HG02623 (cell line): ENCODE results near the gene CMC4.

Source experiments
- ATAC-seq: cut with Tn5 transposase; IDR thresholded peaks from one replicate; pipeline ENCODE4 v1.9.1; 2021; ENCODE audit warnings: moderate library complexity; ENCODE audit not compliant: unreplicated experiment

CMC4 gene

GRCh38 chrX:155054255-155054654, 16.7 kb downstream of the CMC4 start:
- no peak for ATAC-seq

GRCh38 chrX:155053656-155054055, 17.3 kb downstream of the CMC4 start:
- ATAC-seq = no peak

- no peak for ATAC-seq
Measured at GRCh38 chrX:155052738-155053498, 18.0 kb downstream of the CMC4 start.

- ATAC-seq = no peak
Measured at GRCh38 chrX:155048977-155049619, 21.8 kb downstream of the CMC4 start.

- ATAC-seq = no peak
Measured at GRCh38 chrX:155046811-155047528, 24.0 kb downstream of the CMC4 start.

GRCh38 chrX:155046129-155046810, 24.7 kb downstream of the CMC4 start:
- no peak for ATAC-seq

GRCh38 chrX:155035688-155036087, 35.2 kb downstream of the CMC4 start:
- no peak for ATAC-seq

- ATAC-seq = no peak
Measured at GRCh38 chrX:155031657-155032056, 39.3 kb downstream of the CMC4 start.

GRCh38 chrX:155028877-155029291, 42.1 kb downstream of the CMC4 start:
- ATAC-seq = no peak

- ATAC-seq = no peak
Measured at GRCh38 chrX:155028129-155028528, 42.8 kb downstream of the CMC4 start.

GRCh38 chrX:155027509-155028066, 43.3 kb downstream of the CMC4 start:
- ATAC-seq = no peak

- peak; percentile 90 for ATAC-seq
Measured at GRCh38 chrX:155026727-155027508, 44.0 kb downstream of the CMC4 start, which contains the start of gene FUNDC2. Gene FUNDC2 (plus strand): TSS chrX:155026844. CDS start chrX:155026939, 95 bp downstream.

GRCh38 chrX:155026420-155026726, 44.6 kb downstream of the CMC4 start:
- ATAC-seq = no peak

GRCh38 chrX:155023907-155024833, 46.8 kb downstream of the CMC4 start:
- ATAC-seq = no peak

GRCh38 chrX:155022585-155022984, 48.4 kb downstream of the CMC4 start, which contains the start of gene F8:
Gene F8 (minus strand): TSS chrX:155022723. CDS start chrX:155022552, 171 bp downstream.
- no peak for ATAC-seq

- ATAC-seq = no peak
Measured at GRCh38 chrX:155020591-155020990, 50.3 kb downstream of the CMC4 start.
